ENCODE measurements around the gene PARP15. TPM values are rescaled to one million over a fixed set of nuclear protein-coding genes. Genes with fewer than 3 reads are reported as not detected.
A peak's percentile ranks its signal among the peaks of the same experiment; 100 is the strongest.

Gene PARP15
- total and polyA plus RNA-seq, 2 donors (not counting 1 experiment from before 2014, with no cell fraction given) = 0.62 to 1.2 TPM

- Histone ChIP-seq H3K79me2 (ENCODE audit: control insufficient read depth, insufficient read depth, low read length) (no peaks in the 10 kb centered on the region), H4K20me1 (ENCODE audit: control insufficient read depth, extremely low read depth, insufficient read depth, low read length) (no peaks in the 10 kb centered on the region), H3K4me3 (replicated peaks in 1 of 4; ENCODE audit: control extremely low read depth in 1 of 4, insufficient read depth in 1 of 4, low read depth in 3 of 4, low read length in 4 of 4) (no peak overlapping the region), H3K4me2 (ENCODE audit: extremely low read depth, insufficient read depth, low read length) (no peak overlapping the region), H2AFZ (ENCODE audit: low read length) (no peak overlapping the region), H3K27me3 (ENCODE audit: control insufficient read depth, insufficient read depth, low read length) (no peaks in the 10 kb centered on the region), H3K9me3 (ENCODE audit: control insufficient read depth, insufficient read depth, low read depth, low read length) (no peaks in the 10 kb centered on the region), H3K27ac (ENCODE audit: insufficient read depth, low read length) (no peak overlapping the region), H3K9ac (ENCODE audit: insufficient read depth, low read length) (no peak overlapping the region), H3K36me3 (ENCODE audit: control insufficient read depth, insufficient read depth, low read length) (no peaks in the 10 kb centered on the region), H3K4me1 (ENCODE audit: control insufficient read depth, extremely low read depth, insufficient read depth, low read length) (no peaks in the 10 kb centered on the region)
- TF ChIP-seq CTCF (conservative IDR thresholded peaks at IDR 0.05 in 1 of 2, IDR thresholded peaks at IDR 0.05 in 1 of 2; ENCODE audit: low read depth in 1 of 2, low read length in 2 of 2) = no peak
- TF ChIP-seq EZH2 (IDR thresholded peaks at IDR 0.05; ENCODE audit: low read length, missing control alignments) = no peak
- no peak for DNase-seq (ENCODE audit: low read depth in 2 of 2)
Measured at GRCh38 chr3:122671553-122671952, 94.1 kb downstream of the PARP15 start.

- no peaks in the 10 kb centered on the region for H3K36me3 ChIP-seq (ENCODE audit: control insufficient read depth, insufficient read depth, low read length)
- no peak overlapping the region for H3K4me3 ChIP-seq (replicated peaks in 1 of 4; ENCODE audit: control extremely low read depth in 1 of 4, insufficient read depth in 1 of 4, low read depth in 3 of 4, low read length in 4 of 4)
- no peak overlapping the region for H3K9ac ChIP-seq (ENCODE audit: insufficient read depth, low read length)
- H3K9me3 ChIP-seq (ENCODE audit: control insufficient read depth, insufficient read depth, low read depth, low read length) = no peaks in the 10 kb centered on the region
- no peak for DNase-seq (ENCODE audit: low read depth in 2 of 2)
- H3K27me3 ChIP-seq (ENCODE audit: control insufficient read depth, insufficient read depth, low read length) = no peaks in the 10 kb centered on the region
- H3K4me1 ChIP-seq (ENCODE audit: control insufficient read depth, extremely low read depth, insufficient read depth, low read length) = peaks cover 2% of the 10 kb centered on the region
- no peak overlapping the region for H3K4me2 ChIP-seq (ENCODE audit: extremely low read depth, insufficient read depth, low read length)
- no peak overlapping the region for H3K27ac ChIP-seq (ENCODE audit: insufficient read depth, low read length)
- H2AFZ ChIP-seq (ENCODE audit: low read length) = no peak overlapping the region
- no peaks in the 10 kb centered on the region for H3K79me2 ChIP-seq (ENCODE audit: control insufficient read depth, insufficient read depth, low read length)
- H4K20me1 ChIP-seq (ENCODE audit: control insufficient read depth, extremely low read depth, insufficient read depth, low read length) = no peaks in the 10 kb centered on the region
- TF ChIP-seq EZH2 (IDR thresholded peaks at IDR 0.05; ENCODE audit: low read length, missing control alignments) (no peak), CTCF (conservative IDR thresholded peaks at IDR 0.05 in 1 of 2, IDR thresholded peaks at IDR 0.05 in 1 of 2; ENCODE audit: low read depth in 1 of 2, low read length in 2 of 2) (no peak)
Measured at GRCh38 chr3:122674339-122674738, 96.9 kb downstream of the PARP15 start.

GRCh38 chr3:122676759-122677158 lies 99.3 kb downstream of the PARP15 start:
- Histone ChIP-seq H3K4me1 (ENCODE audit: control insufficient read depth, extremely low read depth, insufficient read depth, low read length) (peaks cover 10% of the 10 kb centered on the region), H3K9ac (ENCODE audit: insufficient read depth, low read length) (no peak overlapping the region), H3K36me3 (ENCODE audit: control insufficient read depth, insufficient read depth, low read length) (no peaks in the 10 kb centered on the region), H3K79me2 (ENCODE audit: control insufficient read depth, insufficient read depth, low read length) (peaks cover 6% of the 10 kb centered on the region), H3K27ac (ENCODE audit: insufficient read depth, low read length) (no peak overlapping the region), H3K9me3 (ENCODE audit: control insufficient read depth, insufficient read depth, low read depth, low read length) (no peaks in the 10 kb centered on the region), H2AFZ (ENCODE audit: low read length) (no peak overlapping the region), H3K4me2 (ENCODE audit: extremely low read depth, insufficient read depth, low read length) (no peak overlapping the region), H4K20me1 (ENCODE audit: control insufficient read depth, extremely low read depth, insufficient read depth, low read length) (no peaks in the 10 kb centered on the region), H3K4me3 (replicated peaks in 1 of 4; ENCODE audit: control extremely low read depth in 1 of 4, insufficient read depth in 1 of 4, low read depth in 3 of 4, low read length in 4 of 4) (no peak overlapping the region), H3K27me3 (ENCODE audit: control insufficient read depth, insufficient read depth, low read length) (no peaks in the 10 kb centered on the region)
- DNase-seq (ENCODE audit: low read depth in 2 of 2) = peak; percentile 42 to 61
- TF ChIP-seq CTCF (conservative IDR thresholded peaks at IDR 0.05 in 1 of 2, IDR thresholded peaks at IDR 0.05 in 1 of 2; ENCODE audit: low read depth in 1 of 2, low read length in 2 of 2) (no peak), EZH2 (IDR thresholded peaks at IDR 0.05; ENCODE audit: low read length, missing control alignments) (no peak)
